Measurements from ENCODE around the gene TRIM39. TPM values are rescaled to one million over a fixed set of nuclear protein-coding genes. Genes with fewer than 3 reads are reported as not detected.

Gene TRIM39
- total and polyA plus RNA-seq, 9 of the 15 experiments (the other 6 are each of a cell fraction or from before 2014, with no cell fraction given) = 5.6 to 17.7 (median 12.8) TPM

GRCh38 chr6:30322527-30323501 lies 3.9 kb upstream of the TRIM39 start (continued):
- no peak for TF ChIP-seq SREBF2 (CRISPR knock-in tag; IDR thresholded peaks at IDR 0.05)
- 0 out of 2 replicates have a peak, but pooled peaks have one; percentile 37 for TF ChIP-seq ZNF175 (CRISPR knock-in tag; IDR thresholded peaks at IDR 0.05; ENCODE audit: low read depth)
- no peak for TF ChIP-seq TCF7 (IDR thresholded peaks at IDR 0.05; ENCODE audit: borderline replicate concordance)
- TF ChIP-seq GATAD2B (IDR thresholded peaks at IDR 0.05; ENCODE audit: borderline replicate concordance) = no peak
- no peak for TF ChIP-seq ID3 (CRISPR knock-in tag; IDR thresholded peaks at IDR 0.05)
- 0 out of 2 replicates have a peak, but pooled peaks have one; percentile 60 for TF ChIP-seq ID3 (tag; IDR thresholded peaks at IDR 0.05)
- TF ChIP-seq ZNF778 (CRISPR knock-in tag; IDR thresholded peaks at IDR 0.05) = no peak
- no peak for TF ChIP-seq TAF9B (IDR thresholded peaks at IDR 0.05; ENCODE audit: partially characterized antibody)
- no peak for TF ChIP-seq ZNF830 (CRISPR knock-in tag; IDR thresholded peaks at IDR 0.05)
- no peak for TF ChIP-seq EP400 (IDR thresholded peaks at IDR 0.05)
- TF ChIP-seq GABPB2 (CRISPR knock-in tag; conservative IDR thresholded peaks at IDR 0.05) = no peak
- TF ChIP-seq TSHZ1 (CRISPR knock-in tag; IDR thresholded peaks at IDR 0.05) = 0 out of 2 replicates have a peak, but pooled peaks have one; percentile 10
- no peak for TF ChIP-seq THRA (IDR thresholded peaks at IDR 0.05)
- TF ChIP-seq FOXJ3 (CRISPR knock-in tag; IDR thresholded peaks at IDR 0.05) = no peak
- no peak for TF ChIP-seq CHD4 (IDR thresholded peaks at IDR 0.05; ENCODE audit: insufficient read depth, insufficient replicate concordance, low read depth, low read length, poor library complexity, severe bottlenecking)
- no peak for TF ChIP-seq HDGF (IDR thresholded peaks at IDR 0.05)
- TF ChIP-seq ATF2 (CRISPR knock-in tag; IDR thresholded peaks at IDR 0.05) = no peak
- TF ChIP-seq CAMTA2 (CRISPR knock-in tag; conservative IDR thresholded peaks at IDR 0.05) = no peak
- no peak for TF ChIP-seq RBM22 (IDR thresholded peaks at IDR 0.05; ENCODE audit: low read depth, low read length, poor library complexity, severe bottlenecking)
- peak in 1 of 2 experiments; percentile 41; a peak in 1 of 4 replicates for TF ChIP-seq MAZ (CRISPR knock-in tag; conservative IDR thresholded peaks at IDR 0.05 in 1 of 2, IDR thresholded peaks at IDR 0.05 in 1 of 2)
- TF ChIP-seq KAT8 (IDR thresholded peaks at IDR 0.05; ENCODE audit: low read depth) = no peak
